Hypothalamus (tissue), 51 donors: Measurements from ENCODE around the gene EPB41.
"Not testable (repeated sequence)": the region's sequence is repeated elsewhere in the genome, so short reads cannot be mapped to it uniquely, and the experiment has no call there.

Experiments
- DNase-seq, 51 donors: peaks; one replicate each; lab custom pipeline; 2025; lab: John Stamatoyannopoulos, UW

EPB41 gene

GRCh38 chr1:29124366-29125236, 210.2 kb downstream of the EPB41 start:
- DNase-seq, result peak in 5 of 51 donors; percentile 17 to 33 (median 24)

- DNase-seq, result no peak
Measured at GRCh38 chr1:29125237-29125641, 210.9 kb downstream of the EPB41 start.

DNA sequence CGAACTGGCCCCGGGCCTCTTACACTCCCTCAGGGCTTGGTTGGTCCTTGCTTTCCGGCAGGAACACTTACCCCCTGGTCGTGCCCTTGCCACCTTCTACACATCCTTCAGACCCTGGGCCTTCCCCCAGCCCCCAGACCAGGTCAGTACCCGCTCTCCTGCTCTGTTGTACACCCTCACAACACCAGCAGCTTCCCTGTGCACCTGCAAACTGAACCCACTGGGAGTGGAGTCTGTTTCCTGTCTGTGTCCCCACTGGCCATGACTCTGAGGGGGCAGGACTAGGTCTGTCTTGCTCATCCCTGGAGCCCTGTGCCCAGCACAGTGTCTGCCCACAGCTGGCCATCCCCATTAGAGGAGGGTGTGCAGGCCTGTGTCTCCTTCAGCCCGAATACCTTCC, 211.4 kb downstream of the EPB41 start:
- no peak for DNase-seq

GRCh38 chr1:29126198-29126597, 211.8 kb downstream of the EPB41 start:
- no peak for DNase-seq

DNA sequence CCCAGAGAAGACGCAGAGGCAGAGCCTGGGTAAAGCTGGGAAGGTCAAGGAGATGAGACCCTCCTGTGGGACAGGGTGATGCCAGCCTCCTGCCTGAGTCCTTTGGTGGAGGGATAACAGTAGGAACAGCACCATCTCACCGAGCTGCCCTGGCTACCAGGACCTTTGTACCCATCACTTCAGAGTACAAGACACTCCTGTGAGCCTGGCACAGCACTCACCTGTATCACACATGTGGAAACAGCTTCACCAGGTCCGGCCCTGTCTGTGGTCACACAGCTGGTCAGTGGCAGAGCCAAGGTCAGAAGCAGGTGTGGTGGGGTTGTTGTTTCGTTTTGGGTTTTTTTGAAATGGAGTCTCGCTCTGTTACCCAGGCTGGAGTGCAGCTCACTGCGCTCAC, 214.4 kb downstream of the EPB41 start:
- no peak for DNase-seq

GRCh38 chr1:29129916-29130315, 215.5 kb downstream of the EPB41 start:
- DNase-seq, result no peak

DNA sequence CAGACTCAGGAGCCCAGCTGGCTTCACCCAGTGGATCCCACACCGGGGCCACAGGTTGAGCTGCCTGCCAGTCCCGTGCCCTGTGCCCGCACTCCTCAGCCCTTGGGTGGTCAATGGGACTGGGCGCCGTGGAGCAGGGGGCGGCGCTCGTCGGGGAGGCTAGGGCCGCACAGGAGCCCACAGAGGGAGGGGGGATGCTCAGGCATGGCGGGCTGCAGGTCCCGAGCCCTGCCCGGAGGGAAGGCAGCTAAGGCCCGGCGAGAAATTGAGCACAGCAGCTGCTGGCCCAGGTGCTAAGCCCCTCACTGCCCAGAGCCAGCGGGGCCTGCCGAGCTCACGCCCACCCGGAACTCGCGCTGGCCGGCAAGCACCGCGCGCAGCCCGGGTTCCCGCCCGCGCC, 216.7 kb downstream of the EPB41 start:
- not testable (repeated sequence) for DNase-seq

- peak in 4 of 51 donors; percentile 12 to 44 (median 26) for DNase-seq
Measured at GRCh38 chr1:29133861-29134694, 219.7 kb downstream of the EPB41 start.

- no peak for DNase-seq
Measured at GRCh38 chr1:29134695-29135028, 220.3 kb downstream of the EPB41 start.

DNA sequence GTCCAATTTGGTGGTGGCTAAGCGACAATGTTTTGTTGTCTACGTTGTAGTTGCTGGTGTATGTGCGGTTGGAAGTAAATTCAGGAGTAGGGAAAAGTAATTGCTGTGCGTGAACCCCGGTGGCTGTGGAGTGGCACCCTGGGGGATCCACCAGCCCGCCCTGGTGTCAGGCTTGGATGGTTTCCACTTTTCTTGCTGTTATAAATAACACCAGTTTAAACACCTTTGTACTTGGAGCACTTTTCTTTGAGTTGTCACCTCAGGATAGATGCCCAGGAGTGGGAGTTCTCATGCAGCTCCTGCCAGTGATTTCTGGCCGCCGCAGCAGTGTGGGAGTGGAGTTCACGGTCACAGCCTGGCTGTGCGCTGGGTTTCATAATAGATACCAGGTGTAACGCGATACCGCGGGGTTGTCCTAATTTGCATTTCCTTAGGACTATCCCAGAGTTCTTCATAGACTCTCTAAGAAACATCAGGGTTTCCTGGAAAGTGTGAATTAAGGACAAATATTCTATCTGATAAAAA, 222.1 kb downstream of the EPB41 start:
- DNase-seq, result no peak

DNA sequence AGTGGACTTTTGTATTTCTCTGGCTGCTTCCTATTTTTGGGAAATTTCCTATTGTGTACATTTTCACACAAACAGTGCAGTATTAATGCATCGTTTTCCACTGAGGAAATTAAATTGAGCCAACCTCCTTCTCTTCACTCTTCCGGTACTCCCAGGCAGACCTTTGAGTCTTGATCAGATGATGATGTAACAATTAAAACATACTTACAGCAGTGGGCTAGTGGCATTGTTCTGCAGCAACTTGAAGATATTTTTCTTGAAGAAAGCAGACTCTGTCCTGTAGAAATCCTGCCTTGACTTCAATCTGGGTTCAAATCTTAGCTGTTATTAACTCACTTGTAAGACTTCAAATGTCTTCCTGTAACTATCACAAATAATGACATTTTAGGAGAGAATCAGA, 228.3 kb downstream of the EPB41 start:
- DNase-seq, result no peak

- no peak for DNase-seq
Measured at GRCh38 chr1:29144178-29144577, 229.8 kb downstream of the EPB41 start.

- no peak for DNase-seq
Measured at GRCh38 chr1:29145739-29146437, 231.5 kb downstream of the EPB41 start.

DNA sequence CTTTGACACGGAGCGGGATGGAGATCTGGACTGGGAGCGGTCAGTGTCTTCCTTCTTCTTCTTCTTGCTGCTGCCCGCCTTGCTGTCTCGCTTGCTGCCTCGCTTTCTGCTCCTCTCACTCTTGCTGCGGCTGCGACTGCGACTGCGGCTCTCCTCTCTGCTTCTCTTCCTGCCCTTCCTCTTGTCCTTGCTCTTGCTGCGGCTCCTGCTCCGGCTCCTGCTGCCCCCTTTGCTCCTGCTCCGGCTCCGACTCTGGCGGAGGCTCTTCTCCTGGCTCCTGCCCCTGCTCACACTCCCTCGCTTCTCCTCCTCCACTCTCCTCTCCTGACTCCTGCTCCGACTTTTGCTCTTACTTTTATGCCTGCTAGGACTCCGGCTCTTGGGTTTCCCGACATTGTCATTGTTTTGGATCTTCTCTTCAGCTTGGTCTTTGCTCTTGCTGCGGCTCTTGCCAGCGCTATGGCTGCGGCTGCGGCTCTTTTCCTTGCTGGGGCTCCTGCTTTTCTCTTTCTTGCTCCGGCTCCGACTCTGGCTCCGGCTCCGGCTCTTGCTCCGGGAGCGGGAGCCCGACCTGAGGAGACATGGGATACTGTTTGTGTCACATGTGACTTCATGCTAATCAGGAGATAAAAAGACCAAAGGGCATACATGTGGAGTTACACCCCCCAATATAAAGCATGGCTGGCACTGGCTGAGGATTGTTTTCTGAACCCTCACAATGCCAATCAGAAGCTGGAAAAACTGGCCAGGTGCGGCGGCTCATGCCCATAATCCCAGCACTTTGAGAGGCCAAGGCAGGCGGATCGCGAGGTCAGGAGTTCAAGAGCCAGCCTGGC, 234.5 kb downstream of the EPB41 start:
- DNase-seq, result no peak

DNA sequence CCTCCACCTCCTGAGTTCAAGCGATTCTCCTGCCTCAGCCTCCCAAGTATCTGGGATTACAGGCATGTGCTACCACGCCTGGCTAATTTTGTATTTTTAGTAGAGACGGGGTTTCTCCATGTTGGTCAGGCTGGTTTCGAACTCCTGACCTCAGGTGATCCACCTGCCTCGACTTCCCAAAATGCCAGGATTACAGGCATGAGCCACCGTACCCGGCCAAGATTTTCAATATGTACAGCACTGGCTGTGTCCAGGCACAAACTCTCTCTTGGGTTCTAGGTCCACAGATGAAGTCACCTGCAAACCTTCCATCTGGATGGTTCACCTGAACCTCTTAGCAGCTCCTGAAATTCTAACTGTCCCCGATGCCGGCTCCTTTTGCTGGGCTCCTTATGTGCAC, 236.0 kb downstream of the EPB41 start:
- DNase-seq, result not testable (repeated sequence)

DNA sequence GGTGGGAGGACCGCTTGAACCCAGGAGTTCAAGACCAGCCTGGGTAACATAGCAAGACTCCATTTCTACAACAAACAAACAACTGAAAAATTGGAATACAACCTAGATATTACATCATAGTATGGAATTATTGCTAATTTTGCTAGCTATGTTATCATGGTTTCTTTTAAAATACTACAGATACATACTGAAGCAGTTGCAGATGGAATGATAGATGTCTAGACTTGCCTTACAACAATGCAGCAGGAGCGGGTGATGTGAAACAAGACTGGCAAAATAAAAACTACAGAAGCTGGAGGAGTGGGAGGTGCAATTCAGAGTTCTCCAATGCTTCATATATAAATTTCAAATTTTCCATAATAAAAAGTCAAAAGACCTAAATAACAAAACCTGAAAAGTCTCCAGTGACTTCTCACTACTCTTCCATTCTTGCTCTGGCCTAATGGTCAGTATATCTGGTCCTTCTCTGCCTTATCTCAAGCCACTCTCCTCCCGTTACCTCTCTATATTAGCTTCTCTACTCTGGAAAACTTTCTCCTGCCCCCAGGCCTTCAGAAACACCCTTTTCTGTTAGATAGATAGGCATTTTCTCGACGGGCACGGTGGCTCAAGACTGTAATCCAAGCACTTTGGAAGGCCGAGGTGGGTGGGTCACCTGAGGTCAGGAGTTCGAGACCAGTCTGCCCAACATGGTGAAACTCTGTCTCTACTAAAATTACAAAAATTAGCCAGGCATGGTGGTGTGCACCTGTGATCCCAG, 237.9 kb downstream of the EPB41 start:
- DNase-seq, result no peak

GRCh38 chr1:29156543-29157268, 242.3 kb downstream of the EPB41 start:
- DNase-seq, result no peak

DNA sequence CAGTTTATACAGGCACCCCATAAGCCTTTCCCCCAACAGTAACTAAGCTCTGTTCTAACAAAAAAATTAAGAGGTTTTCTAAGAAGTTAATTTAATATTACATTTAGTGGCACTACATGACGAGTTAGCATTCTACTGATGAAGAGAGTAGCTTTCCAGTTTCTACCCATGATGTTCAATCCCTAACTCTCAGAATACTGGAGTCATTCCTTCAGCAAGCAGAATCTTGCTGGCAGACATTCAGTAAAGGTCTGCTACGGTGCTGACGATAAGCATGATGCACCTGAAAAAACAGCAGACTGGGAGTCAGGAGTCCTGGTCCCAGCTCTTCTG, 242.9 kb downstream of the EPB41 start:
- no peak for DNase-seq

DNA sequence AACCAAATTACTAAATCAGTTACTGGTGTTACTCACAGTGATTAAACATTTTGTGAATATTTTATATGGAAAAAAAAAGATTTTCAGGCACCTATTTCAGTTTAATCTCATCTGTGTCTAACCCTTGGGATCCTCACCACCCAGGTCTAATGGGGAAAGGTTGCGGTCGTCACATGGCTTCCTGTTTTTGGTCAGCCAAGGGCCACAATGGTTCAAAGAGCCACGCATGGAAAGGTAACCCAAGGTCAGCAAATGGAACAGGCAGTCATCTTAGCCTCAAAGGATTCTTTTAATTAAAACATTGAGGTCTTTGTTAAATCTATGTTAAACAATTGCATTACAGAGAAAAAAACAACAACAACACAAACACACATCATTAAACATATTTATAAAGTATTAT, 245.4 kb downstream of the EPB41 start:
- no peak for DNase-seq
